NCI-H2081 (cell line): ENCODE data around the gene NBPF4.
A peak's percentile ranks its signal among the peaks of the same experiment; 100 is the strongest.
"Not testable (repeated sequence)": the region's sequence is repeated elsewhere in the genome, so short reads cannot be mapped to it uniquely, and the experiment has no call there.

ENCODE experiments used
- DNase-seq, 2 experiments: peaks; one replicate each; lab custom pipeline; 2025; lab: John Stamatoyannopoulos, UW

NBPF4 gene

DNA sequence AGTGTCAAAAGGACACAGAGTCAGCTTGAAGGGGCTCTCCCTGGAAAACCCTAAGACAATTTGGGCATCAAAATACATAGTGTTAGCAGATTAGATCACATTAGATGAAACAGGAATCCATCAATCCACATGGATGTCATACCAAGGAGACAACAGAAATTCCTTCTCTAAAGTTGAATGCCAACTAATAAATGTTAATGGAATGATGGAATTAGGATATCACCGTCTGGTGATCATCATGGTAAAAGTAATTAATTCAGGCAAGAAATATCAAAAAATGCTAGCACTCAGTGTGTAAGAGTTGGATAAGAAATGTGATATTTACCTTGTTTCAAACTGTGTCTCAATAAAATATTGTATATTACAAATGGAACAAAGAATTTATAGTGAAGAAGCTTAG is 32.9 kb downstream of the NBPF4 start:
- no peak for DNase-seq

DNA sequence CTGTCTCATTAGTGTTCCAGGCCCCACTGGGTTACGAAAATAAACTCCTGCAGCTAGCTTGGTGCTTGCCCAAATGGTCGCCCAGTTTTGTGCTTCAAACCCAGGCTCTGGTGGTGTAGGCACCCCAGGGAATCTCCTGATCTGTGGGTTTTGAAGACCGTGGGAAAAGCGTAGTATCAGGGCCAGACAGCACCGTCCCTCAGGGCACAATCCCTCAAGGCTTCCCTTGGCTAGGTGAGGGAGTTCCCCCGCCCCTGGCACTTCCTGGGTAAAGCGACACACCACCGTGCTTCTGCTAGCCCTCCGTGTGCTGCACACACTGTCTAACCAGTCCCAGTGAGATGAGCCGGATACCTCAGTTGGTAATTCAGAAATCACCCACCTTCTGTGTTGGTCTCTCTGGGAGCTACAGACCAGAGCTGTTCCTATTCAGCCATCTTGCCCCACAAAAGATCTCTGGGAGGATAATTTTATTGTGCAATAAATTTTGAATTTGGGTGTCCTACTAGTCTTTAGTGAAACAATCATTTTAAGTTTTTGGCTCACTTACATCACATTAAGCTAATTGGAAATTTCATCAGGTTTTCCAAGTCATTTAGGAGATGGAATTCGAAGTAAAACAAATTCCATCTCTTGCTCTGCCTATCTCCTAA is 34.3 kb downstream of the NBPF4 start:
- DNase-seq: no peak

DNA sequence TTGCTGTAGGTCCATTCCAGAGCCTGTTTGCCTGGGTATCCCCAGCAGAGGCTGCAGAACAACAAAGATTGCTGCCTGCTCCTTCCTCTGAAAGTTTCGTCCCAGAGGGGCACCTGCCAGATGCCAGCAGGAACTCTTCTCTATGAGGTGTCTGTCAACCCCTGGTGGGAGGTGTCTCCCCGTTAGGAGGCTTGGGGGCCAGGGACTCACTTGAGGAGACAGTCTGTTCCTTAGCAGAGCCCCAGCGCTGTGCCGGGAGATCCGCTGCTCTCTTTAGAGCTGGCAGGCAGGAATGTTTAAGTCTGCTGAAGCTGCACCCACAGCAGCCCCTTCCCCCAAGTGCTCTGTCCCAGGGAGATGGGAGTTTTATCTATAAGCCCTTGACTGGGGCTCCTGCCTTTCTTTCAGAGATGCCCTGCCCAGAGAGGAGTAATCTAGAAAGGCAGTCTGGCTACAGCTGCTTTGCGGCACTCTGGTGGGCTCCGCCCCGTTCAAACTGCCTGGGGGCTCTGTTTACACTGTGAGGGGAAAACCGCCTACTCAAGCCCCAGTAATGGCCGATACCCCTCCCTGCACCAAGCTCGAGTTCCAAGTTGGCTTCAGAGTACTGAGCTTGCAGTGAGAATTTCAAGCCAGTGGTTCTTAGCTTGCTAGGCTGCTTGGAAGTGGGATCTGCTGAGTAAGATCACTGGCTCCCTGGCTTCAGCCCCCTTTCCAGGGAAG is 35.0 kb downstream of the NBPF4 start:
- DNase-seq: no peak

DNA sequence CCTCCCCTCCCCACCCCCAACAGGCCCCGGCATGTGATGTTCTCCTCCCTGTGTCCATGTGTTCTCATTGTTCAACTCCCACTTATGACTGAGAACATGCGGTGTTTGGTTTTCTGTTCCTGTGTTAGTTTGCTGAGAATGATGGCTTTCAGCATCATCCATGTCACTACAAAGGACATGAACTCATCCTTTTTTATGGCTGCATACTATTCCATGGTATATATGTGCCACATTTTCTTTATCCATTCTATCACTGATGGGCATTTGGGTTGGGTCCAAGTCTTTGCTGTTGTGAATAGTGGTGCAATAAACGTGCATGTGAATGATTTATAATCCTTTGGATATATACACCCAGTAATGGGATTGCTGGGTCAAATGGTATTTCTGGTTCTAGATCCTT is 40.3 kb downstream of the NBPF4 start:
- not testable (repeated sequence) for DNase-seq

DNA sequence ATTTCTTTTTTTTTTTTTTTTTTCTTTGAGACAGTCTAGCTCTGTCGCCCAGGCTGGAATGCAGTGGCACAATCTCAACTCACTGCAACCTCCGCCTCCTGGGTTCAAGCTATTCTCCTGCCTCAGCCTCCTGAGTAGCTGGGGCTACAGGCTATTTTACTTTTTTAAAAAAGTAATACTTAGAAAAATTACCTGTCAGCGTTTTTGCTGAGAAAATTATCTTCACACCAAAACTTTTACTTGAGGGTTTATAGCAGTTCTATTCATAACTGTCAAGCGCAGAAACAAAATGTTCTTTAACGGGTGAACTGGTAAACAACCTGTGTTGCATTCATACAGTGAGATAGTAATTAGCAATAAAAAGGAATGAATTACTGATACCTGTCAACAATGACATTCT is 42.2 kb downstream of the NBPF4 start:
- DNase-seq: no peak

DNA sequence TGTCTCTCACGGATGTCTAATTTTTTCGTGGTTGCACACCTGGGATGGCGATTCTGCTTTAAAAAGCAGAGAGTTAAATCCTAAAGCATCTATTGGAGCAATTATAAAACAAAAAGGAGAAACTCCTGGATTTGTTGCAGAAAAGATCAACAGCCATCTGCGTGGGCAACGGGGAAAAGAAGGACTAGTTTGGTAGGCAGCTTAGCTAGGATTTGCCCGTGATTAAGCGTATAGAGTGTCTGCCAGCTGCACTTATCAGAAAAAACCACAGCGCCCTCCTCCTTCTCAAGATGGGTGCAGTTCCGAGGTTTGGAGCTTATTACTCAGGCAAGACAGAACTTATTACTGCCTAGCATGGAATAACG is 43.2 kb downstream of the NBPF4 start:
- DNase-seq: peak; percentile 23 to 60

DNA sequence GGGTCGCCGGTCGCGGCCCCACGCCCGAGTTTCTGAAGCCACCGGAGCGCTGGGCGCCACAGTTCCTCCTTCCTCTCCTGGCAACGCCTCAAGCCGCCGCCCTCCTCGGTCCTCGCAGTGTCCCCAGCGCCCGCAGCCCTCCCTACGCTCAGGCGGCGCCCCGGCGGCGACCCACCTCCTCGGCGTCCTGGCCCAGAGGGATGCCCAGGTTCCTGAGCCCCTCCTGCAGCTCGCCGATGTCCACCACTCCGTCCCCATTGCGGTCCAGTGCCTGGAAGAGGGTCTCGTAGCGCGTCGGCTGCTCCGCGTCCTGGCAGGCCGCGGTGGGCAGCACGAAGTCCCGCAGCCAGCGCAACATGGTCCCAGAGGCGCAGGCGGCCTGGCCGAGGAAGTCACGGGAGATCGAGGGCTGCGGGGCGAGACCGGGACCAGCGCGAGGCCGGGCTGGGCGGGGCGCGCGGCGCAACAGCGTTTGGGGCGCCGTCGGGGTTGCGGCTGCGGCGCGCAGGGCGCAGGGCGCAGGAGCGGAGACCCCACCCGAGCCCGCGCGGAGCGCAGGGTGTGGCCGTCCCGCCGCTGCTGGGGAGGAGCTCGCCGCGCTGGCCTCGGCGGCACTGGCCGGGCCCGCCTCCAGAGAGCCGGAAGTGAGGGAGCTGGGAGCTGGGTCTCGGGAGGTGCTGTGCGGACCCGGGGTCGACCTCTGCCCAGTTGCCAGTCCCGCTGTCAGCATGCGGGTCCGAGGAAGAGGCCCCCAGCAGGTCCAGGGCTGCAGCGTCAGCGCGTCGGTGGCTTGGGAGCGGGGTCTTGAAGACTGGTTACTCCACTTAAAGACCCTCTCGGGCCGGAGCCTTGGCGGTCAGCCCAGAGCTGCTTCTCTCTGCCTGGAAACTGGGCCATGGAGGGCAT is 43.8 kb downstream of the NBPF4 start, which contains the start of gene SLC25A24:
SLC25A24 (minus strand) TSS at position 563 of the 906 bp plus-strand sequence; CDS start at position 358, 205 bp downstream.
- DNase-seq: peak; percentile 64 to 80

DNA sequence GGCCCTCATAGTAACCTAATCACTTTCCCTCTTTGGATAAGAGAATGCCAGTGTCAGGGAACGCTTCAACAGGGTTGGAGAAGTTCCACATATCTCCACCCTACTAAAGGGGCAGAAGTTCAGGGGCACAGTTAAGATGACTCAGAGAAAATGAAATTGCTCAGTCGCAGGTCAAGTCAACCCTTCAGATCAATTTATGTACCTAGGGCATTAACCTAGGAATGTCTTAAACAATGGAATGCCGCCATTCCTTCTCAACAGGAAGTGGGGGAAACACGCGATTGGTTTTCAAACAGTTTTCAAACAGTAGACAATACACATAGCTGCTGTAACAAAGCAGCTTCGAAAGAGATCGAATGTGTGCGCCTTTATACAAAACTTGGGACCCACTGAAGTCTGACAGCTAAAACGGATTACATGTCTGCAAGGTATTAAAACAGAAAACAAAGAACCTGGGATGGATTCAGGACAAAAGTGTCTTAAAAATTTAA is 44.6 kb downstream of the NBPF4 start:
- DNase-seq: peak in 1 of 2 experiments; percentile 12

DNA sequence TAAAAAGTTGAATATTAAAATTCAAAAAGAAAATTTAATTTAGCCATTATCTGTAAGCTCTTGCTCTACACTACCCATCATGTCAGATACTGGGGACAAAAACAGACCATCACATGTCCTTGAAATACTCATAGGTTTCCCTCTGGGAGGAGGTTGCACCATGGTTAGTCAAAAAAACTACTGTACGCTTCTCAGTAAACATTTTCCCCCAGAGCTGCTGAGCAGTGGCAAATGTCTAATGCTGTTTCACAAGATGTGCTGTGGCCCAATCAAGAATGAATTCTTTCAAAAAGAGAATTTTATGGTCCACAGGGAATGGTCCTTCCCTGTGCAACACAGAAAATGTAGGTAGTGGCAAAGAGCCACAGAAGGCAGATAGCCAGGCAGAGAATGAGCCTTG is 49.8 kb downstream of the NBPF4 start:
- no peak for DNase-seq

DNA sequence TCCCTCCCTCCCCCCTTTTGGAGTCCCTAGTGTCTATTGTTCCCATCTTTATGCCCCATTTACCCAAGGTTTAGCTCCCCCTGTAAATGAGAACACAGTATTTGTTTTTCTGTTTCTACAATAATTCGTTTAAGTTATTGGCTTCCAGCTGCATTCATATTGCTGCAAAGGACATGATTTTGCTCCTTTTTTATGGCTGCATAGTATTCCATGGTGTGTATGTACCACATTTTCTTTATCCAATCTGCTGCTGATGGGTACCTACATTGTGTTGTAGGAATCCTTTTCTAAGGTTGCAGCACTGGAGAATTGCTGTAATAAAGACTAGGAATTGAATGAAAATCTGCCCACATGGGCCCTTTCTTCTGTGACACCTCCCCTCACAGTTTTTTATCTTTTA is 50.5 kb downstream of the NBPF4 start:
- no peak for DNase-seq

DNA sequence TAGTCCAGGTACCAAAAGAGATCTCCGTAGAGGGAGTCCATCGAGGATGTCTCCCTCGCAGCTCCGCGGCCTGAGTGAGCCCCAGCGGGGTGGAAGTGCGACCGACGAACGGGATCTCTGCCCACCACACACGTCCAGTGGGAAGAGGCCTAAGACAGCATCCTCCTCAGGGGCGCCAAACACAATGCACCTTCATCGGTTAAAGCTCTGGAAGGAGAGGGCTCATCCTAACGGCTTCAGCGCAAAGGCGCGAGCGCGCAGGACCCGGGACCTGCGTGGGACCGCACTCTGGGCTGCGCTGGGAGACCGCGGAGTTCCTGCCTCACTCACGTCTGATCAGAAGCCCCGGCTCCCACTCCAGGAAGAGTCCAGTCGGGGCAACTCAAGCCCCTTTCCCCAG is 51.3 kb downstream of the NBPF4 start:
- DNase-seq: no peak

DNA sequence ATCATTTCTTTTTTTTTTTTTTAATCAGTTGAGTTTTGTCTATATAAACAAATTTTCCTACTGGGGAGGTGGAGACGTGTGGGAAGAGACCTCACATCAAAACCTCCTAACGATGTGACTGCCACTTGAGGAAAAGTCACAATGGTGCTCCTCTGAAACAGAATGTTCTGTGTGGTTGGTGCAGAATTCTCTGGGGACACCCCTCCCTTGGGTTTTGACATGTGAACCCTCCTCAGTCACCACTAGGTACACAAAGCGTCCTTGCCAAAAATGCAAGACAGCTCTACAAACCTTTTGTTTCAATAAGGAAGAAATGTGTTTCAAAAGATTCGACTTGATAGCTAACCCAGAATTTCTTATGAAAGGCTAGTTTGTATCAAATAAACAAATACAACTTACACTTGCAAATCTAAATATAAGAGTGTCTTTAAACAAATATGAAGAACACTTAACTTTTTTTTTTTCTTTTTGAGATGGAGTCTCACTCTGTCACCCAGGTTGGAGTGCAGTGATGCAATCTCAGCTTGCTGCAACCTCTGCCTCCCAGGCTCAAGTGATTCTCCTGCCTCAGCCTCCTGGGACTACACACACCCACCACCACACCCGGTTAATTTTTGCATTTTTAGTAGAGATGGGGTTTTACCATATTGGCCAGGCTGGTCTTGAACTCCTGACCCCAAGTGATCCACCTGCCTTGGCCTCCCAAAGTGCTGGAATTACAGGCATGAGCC is 53.0 kb downstream of the NBPF4 start:
- no peak for DNase-seq

DNA sequence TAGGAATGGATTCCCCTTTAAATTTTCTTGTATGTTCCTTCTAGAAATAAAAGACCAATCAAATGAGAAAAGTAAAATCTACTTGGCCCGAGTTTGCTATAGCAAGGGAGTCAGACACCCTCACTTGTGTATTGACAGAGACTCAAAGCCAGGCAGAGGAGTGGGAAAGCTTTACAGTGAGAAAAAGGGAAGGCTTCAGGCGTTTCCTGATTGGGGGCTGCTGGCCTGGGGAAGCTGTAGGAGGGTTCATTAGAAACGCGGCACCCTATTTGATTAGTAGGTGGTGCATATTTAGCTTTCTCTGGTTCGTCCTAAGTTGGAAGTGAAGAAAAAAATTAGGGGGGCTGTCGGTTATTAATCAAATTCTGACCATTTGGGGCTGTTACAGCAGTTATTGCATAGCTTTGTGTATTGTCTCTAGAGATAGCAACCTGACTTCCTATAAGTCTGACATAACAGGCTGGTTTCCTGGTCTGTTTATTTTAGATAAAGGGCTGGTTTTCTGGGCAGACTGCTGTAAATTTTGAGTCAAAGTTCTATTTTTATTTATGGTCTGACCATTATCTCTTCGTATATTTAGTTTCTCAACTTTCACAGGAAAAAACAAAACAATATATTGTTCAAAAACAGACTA is 53.8 kb downstream of the NBPF4 start:
- DNase-seq: no peak

DNA sequence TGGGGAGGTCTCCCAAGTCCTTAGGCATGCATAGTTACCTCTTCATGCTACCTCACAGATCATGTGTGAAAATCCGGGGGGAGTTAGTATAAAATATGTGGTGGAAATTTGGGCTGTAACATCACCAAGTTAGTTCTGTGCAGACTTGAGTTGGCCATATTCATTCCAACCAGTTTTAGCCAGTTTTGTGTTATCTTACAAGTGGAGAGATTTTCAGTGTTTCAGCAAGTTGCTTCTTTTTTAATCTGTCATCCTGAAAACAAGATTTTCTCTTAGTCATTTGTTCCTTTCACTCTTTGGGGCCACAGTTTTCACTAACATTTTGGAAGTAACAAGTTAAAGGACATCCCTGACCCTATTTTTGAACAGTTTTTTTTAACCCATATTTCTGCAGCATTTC is 55.1 kb downstream of the NBPF4 start:
- no peak for DNase-seq

DNA sequence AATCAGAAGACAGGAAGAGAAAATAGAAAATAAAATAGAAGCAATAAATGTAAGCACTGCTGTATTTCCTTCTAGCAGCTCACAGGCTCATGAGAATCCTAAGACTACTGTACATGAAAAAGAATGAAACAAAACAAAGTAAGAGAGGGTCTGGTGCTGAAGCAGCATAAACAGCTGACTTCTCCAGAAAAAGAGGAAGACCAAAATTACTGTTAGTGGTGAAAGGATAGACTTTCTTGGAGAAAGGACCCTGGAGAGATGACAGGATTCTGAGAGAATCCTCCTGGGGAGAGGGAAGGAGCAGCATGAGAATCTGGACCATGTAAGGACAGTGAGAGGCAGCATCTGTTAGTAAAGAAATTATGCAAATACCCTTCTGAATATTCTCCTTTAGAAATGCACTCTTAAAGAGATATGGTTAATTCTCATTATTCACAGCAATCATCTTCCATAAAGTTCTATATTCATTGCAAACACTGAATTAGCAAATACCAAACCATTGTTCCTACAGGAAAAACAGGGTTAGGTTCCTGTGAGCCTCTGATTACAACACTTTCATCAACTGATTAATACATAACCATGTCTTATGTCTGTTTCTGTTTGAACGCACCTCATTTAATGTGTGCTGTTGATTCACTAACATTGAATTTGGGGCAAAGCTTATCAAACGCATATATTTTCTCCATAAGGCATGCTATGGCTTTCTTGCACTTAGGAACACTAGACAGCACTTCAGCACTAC is 60.7 kb downstream of the NBPF4 start:
- no peak for DNase-seq

DNA sequence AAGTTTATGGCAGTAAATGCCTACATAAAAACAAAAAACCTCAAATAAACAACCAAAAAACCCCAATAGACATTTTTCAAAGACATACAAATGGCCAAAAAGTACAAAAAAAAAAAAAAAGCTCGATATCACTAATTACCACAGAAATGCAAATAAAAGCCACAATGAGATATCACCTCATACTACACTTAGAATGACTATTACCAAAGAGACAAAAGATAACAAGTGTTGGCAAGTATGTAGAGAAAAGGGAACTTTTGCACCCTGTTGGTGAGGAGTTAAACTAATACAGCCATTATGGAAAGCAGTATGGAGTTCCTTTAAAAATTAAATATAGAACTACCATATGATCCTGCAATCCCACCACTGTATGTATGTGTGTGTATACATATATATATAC is 64.9 kb downstream of the NBPF4 start:
- DNase-seq: no peak
